ENCODE results near the gene ATP2C2.

Gene ATP2C2

GRCh38 chr16:84404936-84405639 lies 36.8 kb downstream of the ATP2C2 start:
- no peak overlapping the region for H3K4me3 ChIP-seq (ENCODE audit: low read length)
- no peak for DNase-seq (ENCODE audit: low read depth)
- TF ChIP-seq, protein P1, sequence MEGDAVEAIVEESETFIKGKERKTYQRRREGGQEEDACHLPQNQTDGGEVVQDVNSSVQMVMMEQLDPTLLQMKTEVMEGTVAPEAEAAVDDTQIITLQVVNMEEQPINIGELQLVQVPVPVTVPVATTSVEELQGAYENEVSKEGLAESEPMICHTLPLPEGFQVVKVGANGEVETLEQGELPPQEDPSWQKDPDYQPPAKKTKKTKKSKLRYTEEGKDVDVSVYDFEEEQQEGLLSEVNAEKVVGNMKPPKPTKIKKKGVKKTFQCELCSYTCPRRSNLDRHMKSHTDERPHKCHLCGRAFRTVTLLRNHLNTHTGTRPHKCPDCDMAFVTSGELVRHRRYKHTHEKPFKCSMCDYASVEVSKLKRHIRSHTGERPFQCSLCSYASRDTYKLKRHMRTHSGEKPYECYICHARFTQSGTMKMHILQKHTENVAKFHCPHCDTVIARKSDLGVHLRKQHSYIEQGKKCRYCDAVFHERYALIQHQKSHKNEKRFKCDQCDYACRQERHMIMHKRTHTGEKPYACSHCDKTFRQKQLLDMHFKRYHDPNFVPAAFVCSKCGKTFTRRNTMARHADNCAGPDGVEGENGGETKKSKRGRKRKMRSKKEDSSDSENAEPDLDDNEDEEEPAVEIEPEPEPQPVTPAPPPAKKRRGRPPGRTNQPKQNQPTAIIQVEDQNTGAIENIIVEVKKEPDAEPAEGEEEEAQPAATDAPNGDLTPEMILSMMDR (conservative IDR thresholded peaks at IDR 0.05; ENCODE audit: low read length), result no peak

DNA sequence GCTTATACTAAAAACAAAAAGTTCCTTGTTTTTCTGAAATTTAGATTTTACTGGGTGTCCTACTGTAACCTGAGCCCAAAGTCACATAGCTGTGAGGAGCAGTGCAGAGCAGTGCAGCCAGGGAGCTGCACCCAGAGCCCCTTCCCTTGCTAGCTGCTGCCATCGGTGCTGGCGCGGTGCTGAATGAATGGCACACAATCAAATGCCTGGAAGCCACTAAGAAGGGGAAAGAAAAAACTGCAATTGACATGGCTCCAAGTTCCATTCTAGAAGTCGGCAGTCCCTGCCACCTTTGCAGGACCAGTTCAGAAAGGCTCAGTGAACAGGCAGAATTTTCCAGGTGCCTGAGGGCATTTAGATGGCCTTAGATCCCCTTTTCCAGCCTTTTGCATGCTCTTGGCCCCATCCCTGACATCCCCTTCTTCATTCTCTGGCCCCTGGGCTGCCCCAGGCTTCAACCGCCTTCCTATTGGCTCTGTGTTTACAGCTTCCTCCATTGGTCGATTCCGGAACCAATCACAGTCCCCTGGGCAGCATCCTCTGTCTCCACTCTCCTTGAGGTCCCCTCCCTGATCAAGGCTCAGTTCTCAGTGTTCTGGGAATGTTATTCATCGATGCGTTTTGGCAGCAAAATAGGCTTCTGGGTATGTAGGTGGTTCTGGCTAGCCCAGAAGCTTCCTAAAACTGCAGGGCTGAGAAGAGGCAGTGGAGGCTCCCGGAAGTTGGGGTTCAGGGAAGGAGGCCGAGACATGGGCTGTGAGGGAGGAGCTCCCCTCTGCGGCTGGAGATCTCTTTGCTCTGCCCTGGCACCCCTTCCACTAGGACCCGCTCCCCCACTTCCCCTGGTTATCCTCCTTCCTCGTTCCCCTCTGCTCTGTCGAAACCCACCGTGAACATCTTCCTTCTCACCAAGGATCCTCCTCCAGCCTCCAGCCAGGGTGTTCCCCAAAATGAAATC lies 37.9 kb downstream of the ATP2C2 start:
- no peak for DNase-seq (ENCODE audit: low read depth)
- TF ChIP-seq, protein P1 (conservative IDR thresholded peaks at IDR 0.05; ENCODE audit: low read length), result no peak

GRCh38 chr16:84407588-84408313 lies 39.4 kb downstream of the ATP2C2 start:
- TF ChIP-seq, protein P1 (conservative IDR thresholded peaks at IDR 0.05; ENCODE audit: low read length), result no peak
- H3K4me3 ChIP-seq (ENCODE audit: low read length), result no peak overlapping the region
- no peak for DNase-seq (ENCODE audit: low read depth)

More for the DNA sequence above, 37.9 kb downstream of the ATP2C2 start:
- H3K4me3 ChIP-seq (ENCODE audit: low read length), result no peak overlapping the region

DNA sequence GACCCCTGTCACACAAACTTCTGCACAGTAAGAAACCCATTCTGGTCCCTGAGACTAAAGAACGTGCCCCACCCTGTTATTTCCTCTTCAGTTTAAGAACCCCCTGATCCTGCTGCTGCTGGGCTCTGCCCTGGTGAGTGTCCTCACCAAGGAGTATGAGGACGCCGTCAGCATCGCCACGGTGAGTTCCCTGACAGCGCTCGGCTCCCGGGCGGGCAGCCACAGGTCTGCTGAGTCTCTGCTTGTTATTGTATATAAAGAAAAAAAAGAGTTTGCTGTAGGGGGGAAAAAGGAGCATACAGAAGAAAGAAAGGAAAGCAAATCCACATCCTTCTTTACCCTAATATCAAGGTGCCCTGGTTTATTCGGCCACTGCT lies 40.0 kb downstream of the ATP2C2 start:
- TF ChIP-seq, protein P1 (conservative IDR thresholded peaks at IDR 0.05; ENCODE audit: low read length), result no peak
- no peak for DNase-seq (ENCODE audit: low read depth)

GRCh38 chr16:84408856-84409255 lies 40.5 kb downstream of the ATP2C2 start:
- no peak for DNase-seq (ENCODE audit: low read depth)
- H3K4me3 ChIP-seq (ENCODE audit: low read length), result no peak overlapping the region
- TF ChIP-seq, protein P1 (conservative IDR thresholded peaks at IDR 0.05; ENCODE audit: low read length), result no peak

More for the DNA sequence above, 40.0 kb downstream of the ATP2C2 start:
- H3K4me3 ChIP-seq (ENCODE audit: low read length), result no peak overlapping the region

GRCh38 chr16:84410361-84411138 lies 42.2 kb downstream of the ATP2C2 start:
- no peak overlapping the region for H3K4me3 ChIP-seq (ENCODE audit: low read length)
- DNase-seq (ENCODE audit: low read depth), result no peak
- TF ChIP-seq, protein P1 (conservative IDR thresholded peaks at IDR 0.05; ENCODE audit: low read length), result no peak
